ENCODE data around the gene PRRC1. TPM values are rescaled to one million over a fixed set of nuclear protein-coding genes. Genes with fewer than 3 reads are reported as not detected.
A peak's percentile ranks its signal among the peaks of the same experiment; 100 is the strongest.
"Not testable (repeated sequence)": the region's sequence is repeated elsewhere in the genome, so short reads cannot be mapped to it uniquely, and the experiment has no call there.

The PRRC1 gene
- total RNA-seq, 1 donor from 2014 or later: 48.5 TPM

DNA sequence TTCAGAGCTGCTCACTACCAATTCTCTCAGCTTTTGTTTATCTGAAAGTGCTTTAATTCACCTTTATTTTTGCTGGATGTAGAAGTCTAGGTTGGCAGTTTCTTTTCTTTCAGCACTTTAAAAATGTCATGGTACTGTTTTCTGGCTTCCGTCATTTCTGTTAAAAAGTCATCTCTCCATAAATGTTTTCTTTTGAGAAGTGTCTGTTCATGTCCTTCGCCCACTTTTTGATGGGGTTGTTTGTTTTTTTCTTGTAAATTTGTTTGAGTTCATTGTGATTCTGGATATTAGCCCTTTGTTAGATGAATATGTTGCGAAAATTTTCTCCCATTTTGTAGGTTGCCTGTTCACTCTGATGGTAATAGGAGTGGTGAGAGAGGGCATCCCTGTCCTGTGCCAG is 23.1 kb downstream of the PRRC1 start:
- FAIRE-seq; DNase-seq (ENCODE audit: low spot score in 2 of 2): not testable (repeated sequence)

DNA sequence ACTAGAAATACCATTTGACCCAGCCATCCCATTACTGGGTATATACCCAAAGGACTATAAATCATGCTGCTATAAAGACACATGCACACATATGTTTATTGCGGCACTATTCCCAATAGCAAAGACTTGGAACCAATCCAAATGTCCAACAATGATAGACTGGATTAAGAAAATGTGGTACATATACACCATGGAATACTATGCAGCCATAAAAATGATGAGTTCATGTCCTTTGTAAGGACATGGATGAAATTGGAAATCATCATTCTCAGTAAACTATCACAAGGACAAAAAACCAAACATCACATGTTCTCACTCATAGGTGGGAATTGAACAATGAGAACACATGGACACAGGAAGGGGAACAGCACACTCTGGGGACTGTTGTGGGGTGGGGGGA is 27.8 kb downstream of the PRRC1 start:
- FAIRE-seq: not testable (repeated sequence)

GRCh38 chr5:127549551-127549950 is 32.1 kb downstream of the PRRC1 start:
- FAIRE-seq: no peak

More for the DNA sequence above, 27.8 kb downstream of the PRRC1 start:
- not testable (repeated sequence) for DNase-seq (ENCODE audit: low spot score in 2 of 2)

DNA sequence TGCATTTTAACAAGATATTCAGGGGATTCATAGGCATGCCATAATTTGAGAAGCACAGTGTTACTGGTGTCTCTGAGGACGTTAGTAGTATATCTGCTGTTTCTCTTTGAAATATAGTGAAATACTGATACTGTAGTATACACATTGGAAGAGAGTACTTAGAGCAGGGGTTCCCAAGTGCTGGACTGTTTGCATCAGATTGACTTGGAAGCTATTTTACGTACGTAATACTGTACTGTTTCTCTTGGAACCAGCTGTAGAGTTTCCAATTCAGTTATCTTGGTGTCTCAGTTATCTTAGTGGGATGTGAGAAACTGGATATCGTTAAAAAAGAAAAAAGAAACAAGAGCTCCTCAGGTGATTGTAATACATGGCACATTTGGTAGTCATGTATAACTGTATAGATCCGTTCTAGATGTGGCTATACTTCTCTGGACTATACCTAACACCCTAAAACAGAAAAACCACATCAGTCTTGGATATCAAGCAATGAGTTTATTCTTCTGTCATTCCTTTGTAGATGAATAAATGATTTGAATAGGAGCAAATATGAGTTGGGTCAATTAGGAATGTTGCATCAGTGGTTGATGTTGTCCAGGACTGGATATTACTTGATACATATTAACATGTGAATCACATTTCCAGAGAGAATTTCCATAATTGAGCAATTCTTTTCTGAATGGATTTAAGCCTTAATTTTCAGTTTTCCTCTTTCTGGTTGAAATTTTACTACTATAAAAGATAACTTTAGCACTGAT is 33.4 kb downstream of the PRRC1 start:
- no peak for DNase-seq (ENCODE audit: low spot score in 2 of 2)
- FAIRE-seq: no peak

More at GRCh38 chr5:127549551-127549950, 32.1 kb downstream of the PRRC1 start:
- no peak for DNase-seq (ENCODE audit: low spot score in 2 of 2)

DNA sequence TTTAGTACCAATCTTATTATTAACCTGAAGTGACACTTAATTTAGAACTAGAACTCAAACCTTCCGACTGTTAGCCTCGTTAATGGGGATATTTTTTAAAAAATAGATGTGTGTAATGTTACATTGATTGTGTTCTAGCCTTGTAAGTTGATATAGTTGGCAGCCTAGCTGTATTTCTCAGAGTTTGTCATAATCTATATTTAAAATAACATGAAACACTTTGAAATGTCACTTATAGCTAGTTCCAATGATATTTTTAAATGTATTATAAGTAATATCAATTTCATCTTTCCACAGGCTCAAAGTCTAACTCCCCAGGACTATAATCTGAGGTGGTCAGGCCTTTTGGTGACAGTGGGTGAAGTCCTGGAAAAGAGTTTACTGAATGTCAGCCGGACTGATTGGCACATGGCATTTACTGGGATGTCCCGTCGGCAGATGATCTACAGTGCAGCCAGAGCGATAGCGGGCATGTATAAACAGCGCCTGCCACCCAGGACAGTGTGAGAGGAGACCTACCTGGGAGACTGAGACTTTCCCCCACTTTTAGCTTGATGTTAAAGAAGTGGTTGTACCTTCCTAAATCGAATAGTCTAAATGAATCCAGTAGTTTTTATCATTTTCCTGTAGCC is 34.1 kb downstream of the PRRC1 start:
- FAIRE-seq (no peak), DNase-seq (ENCODE audit: low spot score in 2 of 2) (no peak)

DNA sequence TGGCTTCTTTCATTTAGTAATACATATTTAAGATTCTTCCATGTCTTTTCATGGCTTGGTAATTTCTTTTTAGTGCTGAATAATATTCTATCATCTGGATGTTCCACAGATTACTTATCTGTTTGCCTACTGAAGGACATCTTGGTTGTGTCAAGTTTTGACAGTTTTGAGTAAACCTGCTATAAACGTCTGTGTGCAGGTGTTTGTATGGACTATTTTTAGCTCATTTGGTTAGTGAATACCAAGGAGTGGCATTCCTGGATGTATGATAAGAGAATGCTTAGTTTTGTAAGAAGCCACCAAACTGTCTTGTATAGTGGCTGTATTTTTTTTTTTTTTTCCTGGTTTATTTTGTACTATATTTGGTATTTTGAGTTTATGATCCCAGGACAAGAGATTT is 38.4 kb downstream of the PRRC1 start:
- FAIRE-seq (no peak), DNase-seq (ENCODE audit: low spot score in 2 of 2) (no peak)

DNA sequence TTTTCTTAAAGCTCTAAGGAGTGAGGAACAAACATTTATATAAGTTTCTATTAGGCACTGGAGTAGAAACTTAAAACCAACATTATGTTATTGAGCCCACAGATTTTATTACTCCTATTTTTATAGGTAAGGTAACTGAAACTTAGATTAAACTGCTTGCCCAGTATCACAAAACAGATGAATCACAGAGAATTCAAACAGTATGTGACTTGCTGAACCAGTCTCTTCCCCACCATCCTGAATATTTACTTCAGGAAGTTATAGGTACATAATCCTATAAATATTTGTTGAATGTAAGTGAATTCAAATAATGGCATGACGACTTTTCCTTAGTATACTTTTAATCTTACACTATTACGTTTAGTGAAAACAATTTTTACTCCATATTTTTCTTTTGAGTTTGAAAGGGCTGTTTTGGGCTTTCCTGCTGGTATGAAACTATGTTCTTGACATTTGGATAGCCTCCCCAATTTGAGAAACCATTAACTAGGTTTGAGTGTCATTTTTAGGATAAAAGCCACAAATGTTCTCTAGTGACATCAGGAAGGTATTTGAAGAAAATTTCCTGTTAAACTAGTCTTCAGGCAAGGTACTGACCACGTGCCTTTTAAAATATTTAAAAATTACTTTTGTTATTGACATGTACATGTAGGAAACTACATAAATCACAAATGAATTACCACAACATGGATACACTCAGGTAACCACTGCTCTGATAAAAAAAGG is 39.3 kb downstream of the PRRC1 start:
- FAIRE-seq (no peak), DNase-seq (ENCODE audit: low spot score in 2 of 2) (no peak)

- FAIRE-seq: no peak
- no peak for DNase-seq (ENCODE audit: low spot score in 2 of 2)
Measured at GRCh38 chr5:127558273-127558672, 40.8 kb downstream of the PRRC1 start.

- FAIRE-seq (no peak), DNase-seq (ENCODE audit: low spot score in 2 of 2) (no peak)
Measured at GRCh38 chr5:127561254-127561653, 43.8 kb downstream of the PRRC1 start.

GRCh38 chr5:127562252-127562651 is 44.8 kb downstream of the PRRC1 start:
- DNase-seq (ENCODE audit: low spot score in 2 of 2): no peak
- FAIRE-seq: no peak

GRCh38 chr5:127563136-127563535 is 45.7 kb downstream of the PRRC1 start:
- DNase-seq (ENCODE audit: low spot score in 2 of 2) (no peak), FAIRE-seq (no peak)

- FAIRE-seq: no peak
Measured at GRCh38 chr5:127564002-127564769, 46.7 kb downstream of the PRRC1 start.

DNA sequence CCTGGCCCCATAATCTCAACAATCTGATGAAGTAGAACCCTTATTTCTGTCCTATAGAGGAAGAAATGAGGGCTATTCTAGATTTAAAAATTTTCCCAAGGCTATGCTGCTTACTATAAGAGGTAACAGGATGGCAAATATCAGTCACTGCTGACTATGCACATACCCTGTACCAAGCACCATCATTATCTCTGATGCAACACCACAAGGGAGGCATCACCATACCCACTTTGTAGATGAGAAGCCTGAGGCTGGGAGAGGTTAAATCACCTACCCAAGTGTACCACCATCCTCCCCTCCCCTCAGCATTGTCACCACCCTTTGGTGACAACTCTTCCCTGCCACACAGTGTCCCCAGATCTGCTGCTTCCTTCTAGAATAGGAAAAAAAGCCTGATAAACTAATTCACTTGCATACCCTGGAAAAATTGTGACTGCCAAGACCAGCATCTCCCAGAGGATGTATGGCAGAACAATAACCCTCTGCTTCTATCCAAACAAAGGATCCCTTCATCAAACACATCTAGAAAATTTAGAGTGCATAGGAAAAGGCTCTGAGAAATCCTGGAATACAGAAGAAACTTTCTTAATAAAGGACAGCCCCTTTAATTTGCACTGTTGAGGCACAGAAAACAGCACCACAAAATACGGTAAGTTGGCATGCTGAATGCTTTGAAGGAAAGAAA is 48.3 kb downstream of the PRRC1 start:
- DNase-seq (ENCODE audit: low spot score in 2 of 2) (no peak), FAIRE-seq (no peak)

More at GRCh38 chr5:127564002-127564769, 46.7 kb downstream of the PRRC1 start:
- DNase-seq (ENCODE audit: low spot score in 2 of 2): peak in 1 of 2 donors; percentile 37

- FAIRE-seq (no peak), DNase-seq (ENCODE audit: low spot score in 2 of 2) (no peak)
Measured at GRCh38 chr5:127567026-127567768, 49.8 kb downstream of the PRRC1 start.

DNA sequence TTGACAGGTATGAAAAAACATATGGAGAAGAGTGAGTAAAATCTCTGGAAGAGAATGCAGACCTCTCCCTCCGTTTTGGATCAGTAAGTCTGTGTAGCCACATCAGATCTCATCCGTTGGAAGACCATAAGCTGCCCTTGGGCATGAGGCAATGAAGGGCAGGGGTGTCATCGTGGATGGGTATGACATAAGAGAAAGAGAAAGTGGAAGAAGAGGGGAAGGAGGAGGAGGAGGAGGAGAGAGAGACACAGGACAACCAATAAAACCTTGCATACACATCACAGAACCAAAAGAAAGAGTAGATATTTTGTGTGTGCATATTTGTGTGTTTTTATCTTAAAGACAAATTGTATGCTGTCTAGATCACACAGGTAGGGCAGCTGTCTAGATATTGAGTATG is 50.7 kb downstream of the PRRC1 start:
- DNase-seq (ENCODE audit: low spot score in 2 of 2): no peak
- FAIRE-seq: no peak

- FAIRE-seq: not testable (repeated sequence)
Measured at GRCh38 chr5:127569471-127569870, 52.0 kb downstream of the PRRC1 start.

GRCh38 chr5:127571314-127572131 is 54.1 kb downstream of the PRRC1 start:
- no peak for DNase-seq (ENCODE audit: low spot score in 2 of 2)
- no peak for FAIRE-seq

More at GRCh38 chr5:127569471-127569870, 52.0 kb downstream of the PRRC1 start:
- DNase-seq (ENCODE audit: low spot score in 2 of 2): not testable (repeated sequence)

DNA sequence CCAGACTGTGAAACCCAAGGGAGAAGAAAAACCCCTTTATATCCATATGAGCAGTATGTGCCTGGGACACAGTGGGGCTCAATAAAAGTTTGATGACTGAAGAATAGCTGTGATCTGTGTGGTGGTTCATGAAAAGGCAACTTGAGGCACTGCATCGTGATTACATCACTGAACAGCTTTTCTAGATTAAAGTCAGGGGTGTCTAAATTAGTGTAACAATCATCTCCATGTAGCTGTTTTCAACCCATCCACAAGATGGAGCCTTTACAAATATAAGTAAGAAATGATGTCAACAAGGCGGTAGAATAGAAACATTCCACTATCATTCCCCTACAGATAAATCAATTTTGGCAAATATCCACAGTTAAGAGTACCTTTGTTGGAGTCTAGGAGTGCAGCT is 55.5 kb downstream of the PRRC1 start:
- FAIRE-seq (no peak), DNase-seq (ENCODE audit: low spot score in 2 of 2) (no peak)
